ENCODE results near the gene TMEM255A. TPM values are rescaled to one million over a fixed set of nuclear protein-coding genes. Genes with fewer than 3 reads are reported as not detected.

TMEM255A gene
- total RNA-seq, 1 donor from 2014 or later = 3.5 TPM

DNA sequence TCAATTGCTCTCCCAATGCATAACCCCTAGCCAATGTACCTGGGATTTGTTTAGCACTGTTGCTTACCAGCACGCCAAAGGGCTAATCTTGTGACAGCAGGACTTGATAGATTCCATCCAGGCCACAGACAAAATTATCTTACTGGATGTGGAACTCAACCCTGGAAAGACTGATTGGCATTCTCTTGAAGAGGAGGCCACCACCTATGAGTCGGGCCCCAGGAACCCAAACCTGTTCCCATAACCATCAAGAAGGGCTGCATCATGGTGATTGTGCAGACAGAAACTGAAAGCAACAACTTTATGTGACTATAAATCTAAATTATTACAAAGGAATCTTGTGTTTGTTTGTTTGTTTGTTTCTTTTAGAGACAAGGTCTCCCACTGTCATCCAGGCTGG is 19.9 kb upstream of the TMEM255A start:
- Histone ChIP-seq H3K36me3 (no peaks in the 10 kb centered on the region), H3K4me2 (no peak overlapping the region), H4K20me1 (ENCODE audit: low read depth) (no peaks in the 10 kb centered on the region), H3K4me1 (no peaks in the 10 kb centered on the region), H3K79me2 (ENCODE audit: low read depth) (no peaks in the 10 kb centered on the region), H2AFZ (replicated peaks) (no peak overlapping the region), H3K9ac (no peak overlapping the region), H3K27ac (no peak overlapping the region), H3F3A (ENCODE audit: low read depth) (no peaks in the 10 kb centered on the region), H3K4me3 (no peak overlapping the region), H3K9me3 (ENCODE audit: low read depth) (peaks cover 5% of the 10 kb centered on the region), H3K27me3 (no peaks in the 10 kb centered on the region)
- Mint-ChIP-seq H3K27ac (no peak overlapping the region), H3K27me3 (ENCODE audit: insufficient read depth, low read depth) (no peaks in the 10 kb centered on the region), H3K9me3 (peaks cover 13% of the 10 kb centered on the region), H3K4me1 (no peaks in the 10 kb centered on the region), H3K36me3 (no peaks in the 10 kb centered on the region), H3K4me3 (no peak overlapping the region)
- DNase-seq (ENCODE audit: low spot score) = no peak
- TF ChIP-seq EZH2 (IDR thresholded peaks at IDR 0.05) (no peak), EZH2phosphoT487 (IDR thresholded peaks at IDR 0.05) (no peak)
- TF ChIP-seq, protein P1, sequence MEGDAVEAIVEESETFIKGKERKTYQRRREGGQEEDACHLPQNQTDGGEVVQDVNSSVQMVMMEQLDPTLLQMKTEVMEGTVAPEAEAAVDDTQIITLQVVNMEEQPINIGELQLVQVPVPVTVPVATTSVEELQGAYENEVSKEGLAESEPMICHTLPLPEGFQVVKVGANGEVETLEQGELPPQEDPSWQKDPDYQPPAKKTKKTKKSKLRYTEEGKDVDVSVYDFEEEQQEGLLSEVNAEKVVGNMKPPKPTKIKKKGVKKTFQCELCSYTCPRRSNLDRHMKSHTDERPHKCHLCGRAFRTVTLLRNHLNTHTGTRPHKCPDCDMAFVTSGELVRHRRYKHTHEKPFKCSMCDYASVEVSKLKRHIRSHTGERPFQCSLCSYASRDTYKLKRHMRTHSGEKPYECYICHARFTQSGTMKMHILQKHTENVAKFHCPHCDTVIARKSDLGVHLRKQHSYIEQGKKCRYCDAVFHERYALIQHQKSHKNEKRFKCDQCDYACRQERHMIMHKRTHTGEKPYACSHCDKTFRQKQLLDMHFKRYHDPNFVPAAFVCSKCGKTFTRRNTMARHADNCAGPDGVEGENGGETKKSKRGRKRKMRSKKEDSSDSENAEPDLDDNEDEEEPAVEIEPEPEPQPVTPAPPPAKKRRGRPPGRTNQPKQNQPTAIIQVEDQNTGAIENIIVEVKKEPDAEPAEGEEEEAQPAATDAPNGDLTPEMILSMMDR (IDR thresholded peaks at IDR 0.05) = no peak

DNA sequence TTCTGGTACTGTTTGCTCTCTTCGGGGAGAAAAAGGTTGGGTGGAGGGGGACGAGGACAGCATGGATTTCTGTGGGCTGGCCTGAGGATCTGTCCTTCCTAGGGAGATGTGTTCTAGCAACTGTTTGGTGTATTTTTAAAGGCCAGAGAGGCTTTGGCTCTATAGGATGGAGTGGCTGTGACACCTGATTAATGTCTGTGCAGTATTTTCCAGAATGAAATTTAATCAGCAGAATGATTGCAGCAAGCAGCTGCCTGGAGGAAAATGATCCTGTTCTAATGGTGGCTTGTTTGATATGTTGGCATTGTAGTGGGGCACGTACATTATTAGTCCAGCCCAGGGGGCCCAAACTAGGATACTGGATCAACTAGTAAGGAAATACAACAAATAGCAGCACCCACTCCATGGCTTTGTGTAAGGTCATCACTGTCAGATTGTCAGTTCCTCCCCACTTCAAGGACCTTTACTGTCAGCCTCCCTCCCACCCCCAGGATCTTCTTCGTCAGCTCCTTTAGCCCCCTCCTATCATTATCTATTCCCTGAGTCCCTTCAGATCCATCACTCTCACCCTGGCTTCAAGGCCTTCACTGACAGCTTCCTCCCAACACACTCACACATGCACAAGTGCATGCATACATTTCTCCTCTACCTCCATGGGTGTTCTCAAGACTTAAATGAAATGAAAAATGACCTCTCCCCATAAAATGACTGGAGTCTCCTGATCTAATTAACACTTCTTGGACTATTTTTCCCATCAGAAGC is 10.4 kb upstream of the TMEM255A start:
- Histone ChIP-seq H3K36me3 (no peaks in the 10 kb centered on the region), H3F3A (ENCODE audit: low read depth) (no peaks in the 10 kb centered on the region), H2AFZ (replicated peaks) (no peak overlapping the region), H3K4me3 (no peak overlapping the region), H3K27ac (no peak overlapping the region), H3K79me2 (ENCODE audit: low read depth) (no peaks in the 10 kb centered on the region), H4K20me1 (ENCODE audit: low read depth) (no peaks in the 10 kb centered on the region), H3K9ac (no peak overlapping the region), H3K27me3 (peaks cover 22% of the 10 kb centered on the region), H3K4me2 (no peak overlapping the region), H3K4me1 (no peaks in the 10 kb centered on the region), H3K9me3 (ENCODE audit: low read depth) (peaks cover 2% of the 10 kb centered on the region)
- Mint-ChIP-seq H3K4me3 (no peak overlapping the region), H3K36me3 (no peaks in the 10 kb centered on the region), H3K9me3 (peaks cover 2% of the 10 kb centered on the region), H3K27me3 (ENCODE audit: insufficient read depth, low read depth) (peaks cover 5% of the 10 kb centered on the region), H3K4me1 (no peaks in the 10 kb centered on the region), H3K27ac (no peak overlapping the region)
- TF ChIP-seq, protein P1 (IDR thresholded peaks at IDR 0.05) = no peak
- no peak for TF ChIP-seq EZH2 (IDR thresholded peaks at IDR 0.05)
- TF ChIP-seq EZH2phosphoT487 (IDR thresholded peaks at IDR 0.05) = no peak
- no peak for DNase-seq (ENCODE audit: low spot score)

DNA sequence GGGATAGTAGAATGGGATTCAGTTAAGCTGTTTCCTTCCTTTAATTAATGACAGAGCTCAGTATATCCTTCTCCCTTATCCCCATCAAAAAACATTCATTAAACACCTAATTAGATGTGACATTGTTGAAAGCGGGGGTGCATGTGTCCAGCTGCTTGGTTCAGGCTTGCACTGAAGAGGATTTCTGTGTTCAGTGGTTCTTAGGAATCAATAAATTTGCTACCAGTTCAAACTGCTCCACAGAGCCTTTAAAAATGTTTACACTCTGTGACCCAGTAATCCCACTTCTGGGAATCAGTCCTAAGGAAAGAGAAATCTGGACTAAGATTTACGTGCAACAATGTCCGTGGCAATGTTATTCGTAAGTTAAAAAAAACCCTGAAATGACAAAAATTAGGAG is 7.2 kb upstream of the TMEM255A start:
- Histone ChIP-seq H3K9ac (no peak overlapping the region), H3K4me3 (no peak overlapping the region), H3F3A (ENCODE audit: low read depth) (no peaks in the 10 kb centered on the region), H3K27ac (no peak overlapping the region), H4K20me1 (ENCODE audit: low read depth) (no peaks in the 10 kb centered on the region), H3K4me2 (no peak overlapping the region), H3K36me3 (no peaks in the 10 kb centered on the region), H2AFZ (replicated peaks) (no peak overlapping the region), H3K9me3 (ENCODE audit: low read depth) (no peaks in the 10 kb centered on the region), H3K4me1 (peaks cover 3% of the 10 kb centered on the region), H3K27me3 (peaks cover 55% of the 10 kb centered on the region), H3K79me2 (ENCODE audit: low read depth) (no peaks in the 10 kb centered on the region)
- Mint-ChIP-seq H3K27me3 (ENCODE audit: insufficient read depth, low read depth) (peaks cover 8% of the 10 kb centered on the region), H3K36me3 (no peaks in the 10 kb centered on the region), H3K9me3 (no peaks in the 10 kb centered on the region), H3K27ac (no peak overlapping the region), H3K4me1 (peaks cover 11% of the 10 kb centered on the region), H3K4me3 (no peak overlapping the region)
- TF ChIP-seq, protein P1 (IDR thresholded peaks at IDR 0.05) = no peak
- TF ChIP-seq EZH2phosphoT487 (IDR thresholded peaks at IDR 0.05) (no peak), EZH2 (IDR thresholded peaks at IDR 0.05) (no peak)
- DNase-seq (ENCODE audit: low spot score) = no peak

Data from neural progenitor cell (in vitro differentiated cells).